K562 (cell line): ENCODE results near the gene KISS1R. TPM values are rescaled to one million over a fixed set of nuclear protein-coding genes. Genes with fewer than 3 reads are reported as not detected.

Source experiments
- BRF1 ChIP-seq: IDR thresholded peaks from 3 replicates; pipeline ENCODE4 v1.6.1; 2011; ENCODE audit warnings: borderline replicate concordance, mild to moderate bottlenecking; ENCODE audit not compliant: insufficient read length; ENCODE audit errors: extremely low read depth
- CBX2 ChIP-seq: fragments of 200-600 bp; sonication (generic); IDR thresholded peaks from one replicate; pipeline ENCODE4 v1.6.1; 2012; ENCODE audit warnings: mild to moderate bottlenecking, low read length, inconsistent platforms; ENCODE audit not compliant: insufficient read depth, poor library complexity, severe bottlenecking
- DACH1 ChIP-seq: fragments of 450-650 bp; IDR thresholded peaks from 2 replicates; pipeline ENCODE4 v1.6.1; 2018; ENCODE audit not compliant: partially characterized antibody
- ETV1 ChIP-seq: fragments of 450-650 bp; conservative IDR thresholded peaks from 2 replicates; pipeline ENCODE4 v1.6.1; 2016; ENCODE audit warnings: missing genetic modification characterization, control low read depth, low read depth, missing compliant biosample characterization
- IFI16 ChIP-seq: fragments of 250-450 bp; sonication (Bioruptor Pico); IDR thresholded peaks from 2 replicates; pipeline ENCODE4 v2.1.2; 2022; ENCODE audit warnings: mild to moderate bottlenecking, inconsistent platforms
- KDM1A ChIP-seq, 2 experiments: fragments of 450-650 bp; IDR thresholded peaks; 2 replicates each; pipeline ENCODE4 v1.6.1; 2016; ENCODE audit warnings: mild to moderate bottlenecking in 2 of 2
- MAFG ChIP-seq: fragments of 450-650 bp; conservative IDR thresholded peaks from 2 replicates; pipeline ENCODE4 v1.6.1; 2016; ENCODE audit warnings: missing genetic modification characterization, missing compliant biosample characterization
- NCOA1 ChIP-seq: fragments of 450-650 bp; IDR thresholded peaks from 2 replicates; pipeline ENCODE4 v1.6.1; 2016; ENCODE audit warnings: low read depth
- NCOR1 ChIP-seq: fragments of 450-650 bp; IDR thresholded peaks from 2 replicates; pipeline ENCODE4 v1.6.1; 2016; ENCODE audit warnings: mild to moderate bottlenecking, moderate library complexity
- NFXL1 ChIP-seq: fragments of 450-650 bp; formaldehyde crosslinking; IDR thresholded peaks from 2 replicates; pipeline ENCODE4 v1.4.0; 2021; ENCODE audit warnings: mild to moderate bottlenecking
- NRF1 ChIP-seq, 2 experiments: fragments of 450-650 bp; IDR thresholded peaks in 1 of 2; conservative IDR thresholded peaks in 1 of 2; 2 replicates each; pipeline ENCODE4 v1.6.1; 2014; ENCODE audit warnings: mild to moderate bottlenecking in 2 of 2
- POLR2AphosphoS2 ChIP-seq: IDR thresholded peaks from 2 replicates; pipeline ENCODE4 v1.6.1; 2012; ENCODE audit warnings: low read length, improper control_type of control experiment
- RBM15 ChIP-seq: fragments of 200-400 bp; formaldehyde crosslinking; IDR thresholded peaks from 2 replicates; pipeline ENCODE4 v1.6.1; 2018; ENCODE audit warnings: mild to moderate bottlenecking, low read length, moderate library complexity; ENCODE audit not compliant: insufficient read depth
- SETDB1 ChIP-seq: IDR thresholded peaks from one replicate; pipeline ENCODE4 v1.6.1; 2012; ENCODE audit warnings: low read length, control low read depth, inconsistent platforms
- TEAD1 ChIP-seq, 2 experiments: fragments of 450-650 bp in 1 of 2; sonication (generic) in 1 of 2; formaldehyde crosslinking; IDR thresholded peaks; 2 replicates each; pipeline versions ENCODE4 v1.4.0 to v1.8.0; 2020 to 2022; ENCODE audit warnings: mild to moderate bottlenecking in 2 of 2, missing genetic modification reagents in 1 of 2
- ZNF146 ChIP-seq: IDR thresholded peaks from one replicate; pipeline ENCODE4 v1.6.1; 2018; ENCODE audit warnings: missing compliant biosample characterization; ENCODE audit not compliant: unreplicated experiment
- ZNF311 ChIP-seq: fragments of 250-450 bp; sonication (Bioruptor Pico); IDR thresholded peaks from 2 replicates; pipeline ENCODE4 v1.4.0; 2020; ENCODE audit warnings: mild to moderate bottlenecking, moderate library complexity
- ZNF507 ChIP-seq: conservative IDR thresholded peaks from 2 replicates; pipeline ENCODE4 v1.6.1; 2017; ENCODE audit warnings: missing genetic modification characterization, missing compliant biosample characterization
- ZNF57 ChIP-seq: fragments of 450-650 bp; formaldehyde crosslinking; IDR thresholded peaks from 2 replicates; pipeline ENCODE4 v1.4.0; 2020; ENCODE audit warnings: mild to moderate bottlenecking, moderate library complexity
- ZNF699 ChIP-seq: fragments of 250-450 bp; sonication (Bioruptor Pico); IDR thresholded peaks from 2 replicates; pipeline ENCODE4 v1.8.0; 2021; ENCODE audit warnings: mild to moderate bottlenecking, moderate library complexity; ENCODE audit not compliant: insufficient replicate concordance
- polyA plus RNA-seq, 8 experiments: library from polyadenylated mRNA; depleted of rRNA in 4 of 8; stranded (reverse) in 5 of 8; unstranded in 3 of 8; fragments of >200 nt; fragmentation: Nextera tagmentation in 2 of 8; fragmentation: Illumina TruSeq in 1 of 8; extraction: Ambion mirVana in 2 of 8; extraction: Trizol in 1 of 8; gene quantifications; 2 replicates each; pipeline versions ENCODE4 v1.2.1 to v1.2.3, GENCODE V29; 2011 to 2014; ENCODE audit warnings: inconsistent platforms in 1 of 8, missing spikeins in 1 of 8
- total RNA-seq, 7 experiments: library from RNA; depleted of rRNA in 6 of 7; stranded (reverse); fragments of >200 nt in 6 of 7; fragmentation: Illumina TruSeq in 2 of 7; extraction: Trizol in 2 of 7; gene quantifications; 2 replicates each; pipeline versions ENCODE4 v1.2.1 to v1.2.3, GENCODE V29; 2011 to 2021; ENCODE audit warnings: low replicate concordance in 1 of 7
- TF ChIP-seq, protein P1 (sequence below): sonication (generic); formaldehyde crosslinking; IDR thresholded peaks from 2 replicates; pipeline ENCODE4 v1.8.1; 2022; ENCODE audit warnings: missing genetic modification reagents
- TF ChIP-seq, protein P2 (sequence below): fragments of 450-650 bp; formaldehyde crosslinking; IDR thresholded peaks from 2 replicates; pipeline ENCODE4 v1.4.0; 2020; ENCODE audit warnings: mild to moderate bottlenecking
- TF ChIP-seq, protein P3 (sequence below): sonication (generic); formaldehyde crosslinking; IDR thresholded peaks from 2 replicates; pipeline ENCODE4 v1.8.0; 2022; ENCODE audit warnings: mild to moderate bottlenecking, missing genetic modification reagents

KISS1R gene
- total and polyA plus RNA-seq, 9 of the 15 experiments (the other 6 are each of a cell fraction or from before 2014, with no cell fraction given): 0.37 to 39.4 (median 2.0) TPM

- no peak for TF ChIP-seq RBM15
- TF ChIP-seq ETV1 (tag): peak; percentile 42; the same call in 1 of the 2 replicates
- TF ChIP-seq NCOR1: 0 out of 2 replicates have a peak, but pooled peaks have one; percentile 30
- no peak for TF ChIP-seq ZNF57 (CRISPR knock-in tag)
- no peak for TF ChIP-seq SETDB1
- TF ChIP-seq, protein P1, sequence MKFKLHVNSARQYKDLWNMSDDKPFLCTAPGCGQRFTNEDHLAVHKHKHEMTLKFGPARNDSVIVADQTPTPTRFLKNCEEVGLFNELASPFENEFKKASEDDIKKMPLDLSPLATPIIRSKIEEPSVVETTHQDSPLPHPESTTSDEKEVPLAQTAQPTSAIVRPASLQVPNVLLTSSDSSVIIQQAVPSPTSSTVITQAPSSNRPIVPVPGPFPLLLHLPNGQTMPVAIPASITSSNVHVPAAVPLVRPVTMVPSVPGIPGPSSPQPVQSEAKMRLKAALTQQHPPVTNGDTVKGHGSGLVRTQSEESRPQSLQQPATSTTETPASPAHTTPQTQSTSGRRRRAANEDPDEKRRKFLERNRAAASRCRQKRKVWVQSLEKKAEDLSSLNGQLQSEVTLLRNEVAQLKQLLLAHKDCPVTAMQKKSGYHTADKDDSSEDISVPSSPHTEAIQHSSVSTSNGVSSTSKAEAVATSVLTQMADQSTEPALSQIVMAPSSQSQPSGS: no peak
- TF ChIP-seq CBX2: no peak
- TF ChIP-seq IFI16: no peak
- 0 out of 4 replicates have a peak, but pooled peaks of 1 of the 2 experiments have one; percentile 6 for TF ChIP-seq KDM1A (IDR thresholded peaks at IDR 0.05)
- no peak for TF ChIP-seq MAFG (tag)
- no peak for TF ChIP-seq ZNF311 (CRISPR knock-in tag)
- peak; percentile 11; the same call in 1 of the 2 replicates for TF ChIP-seq NCOA1
- no peak for TF ChIP-seq DACH1
- no peak for TF ChIP-seq TEAD1 (CRISPR knock-in tag; IDR thresholded peaks at IDR 0.05)
- no peak for TF ChIP-seq NFXL1
- no peak for TF ChIP-seq ZNF699 (CRISPR knock-in tag)
- no peak for TF ChIP-seq ZNF146 (CRISPR knock-in tag)
- TF ChIP-seq BRF1: no peak
- no peak; a peak in 1 of 4 replicates for TF ChIP-seq NRF1 (conservative IDR thresholded peaks at IDR 0.05 in 1 of 2, IDR thresholded peaks at IDR 0.05 in 1 of 2)
- no peak for TF ChIP-seq ZNF507 (tag)
- no peak for TF ChIP-seq POLR2AphosphoS2
- TF ChIP-seq, protein P2, sequence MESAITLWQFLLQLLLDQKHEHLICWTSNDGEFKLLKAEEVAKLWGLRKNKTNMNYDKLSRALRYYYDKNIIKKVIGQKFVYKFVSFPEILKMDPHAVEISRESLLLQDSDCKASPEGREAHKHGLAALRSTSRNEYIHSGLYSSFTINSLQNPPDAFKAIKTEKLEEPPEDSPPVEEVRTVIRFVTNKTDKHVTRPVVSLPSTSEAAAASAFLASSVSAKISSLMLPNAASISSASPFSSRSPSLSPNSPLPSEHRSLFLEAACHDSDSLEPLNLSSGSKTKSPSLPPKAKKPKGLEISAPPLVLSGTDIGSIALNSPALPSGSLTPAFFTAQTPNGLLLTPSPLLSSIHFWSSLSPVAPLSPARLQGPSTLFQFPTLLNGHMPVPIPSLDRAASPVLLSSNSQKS (CRISPR knock-in tag): no peak
- TF ChIP-seq, protein P3, sequence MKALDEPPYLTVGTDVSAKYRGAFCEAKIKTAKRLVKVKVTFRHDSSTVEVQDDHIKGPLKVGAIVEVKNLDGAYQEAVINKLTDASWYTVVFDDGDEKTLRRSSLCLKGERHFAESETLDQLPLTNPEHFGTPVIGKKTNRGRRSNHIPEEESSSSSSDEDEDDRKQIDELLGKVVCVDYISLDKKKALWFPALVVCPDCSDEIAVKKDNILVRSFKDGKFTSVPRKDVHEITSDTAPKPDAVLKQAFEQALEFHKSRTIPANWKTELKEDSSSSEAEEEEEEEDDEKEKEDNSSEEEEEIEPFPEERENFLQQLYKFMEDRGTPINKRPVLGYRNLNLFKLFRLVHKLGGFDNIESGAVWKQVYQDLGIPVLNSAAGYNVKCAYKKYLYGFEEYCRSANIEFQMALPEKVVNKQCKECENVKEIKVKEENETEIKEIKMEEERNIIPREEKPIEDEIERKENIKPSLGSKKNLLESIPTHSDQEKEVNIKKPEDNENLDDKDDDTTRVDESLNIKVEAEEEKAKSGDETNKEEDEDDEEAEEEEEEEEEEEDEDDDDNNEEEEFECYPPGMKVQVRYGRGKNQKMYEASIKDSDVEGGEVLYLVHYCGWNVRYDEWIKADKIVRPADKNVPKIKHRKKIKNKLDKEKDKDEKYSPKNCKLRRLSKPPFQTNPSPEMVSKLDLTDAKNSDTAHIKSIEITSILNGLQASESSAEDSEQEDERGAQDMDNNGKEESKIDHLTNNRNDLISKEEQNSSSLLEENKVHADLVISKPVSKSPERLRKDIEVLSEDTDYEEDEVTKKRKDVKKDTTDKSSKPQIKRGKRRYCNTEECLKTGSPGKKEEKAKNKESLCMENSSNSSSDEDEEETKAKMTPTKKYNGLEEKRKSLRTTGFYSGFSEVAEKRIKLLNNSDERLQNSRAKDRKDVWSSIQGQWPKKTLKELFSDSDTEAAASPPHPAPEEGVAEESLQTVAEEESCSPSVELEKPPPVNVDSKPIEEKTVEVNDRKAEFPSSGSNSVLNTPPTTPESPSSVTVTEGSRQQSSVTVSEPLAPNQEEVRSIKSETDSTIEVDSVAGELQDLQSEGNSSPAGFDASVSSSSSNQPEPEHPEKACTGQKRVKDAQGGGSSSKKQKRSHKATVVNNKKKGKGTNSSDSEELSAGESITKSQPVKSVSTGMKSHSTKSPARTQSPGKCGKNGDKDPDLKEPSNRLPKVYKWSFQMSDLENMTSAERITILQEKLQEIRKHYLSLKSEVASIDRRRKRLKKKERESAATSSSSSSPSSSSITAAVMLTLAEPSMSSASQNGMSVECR (CRISPR knock-in tag): no peak; the same call in 1 of the 2 replicates
These were observed 8.6 kb downstream of the KISS1R start, which contains the start of gene ARID3A (continued) for GRCh38 chr19:925526-926322.
